ENCODE measurements around the gene ASIC3.

- TF ChIP-seq, protein P1, sequence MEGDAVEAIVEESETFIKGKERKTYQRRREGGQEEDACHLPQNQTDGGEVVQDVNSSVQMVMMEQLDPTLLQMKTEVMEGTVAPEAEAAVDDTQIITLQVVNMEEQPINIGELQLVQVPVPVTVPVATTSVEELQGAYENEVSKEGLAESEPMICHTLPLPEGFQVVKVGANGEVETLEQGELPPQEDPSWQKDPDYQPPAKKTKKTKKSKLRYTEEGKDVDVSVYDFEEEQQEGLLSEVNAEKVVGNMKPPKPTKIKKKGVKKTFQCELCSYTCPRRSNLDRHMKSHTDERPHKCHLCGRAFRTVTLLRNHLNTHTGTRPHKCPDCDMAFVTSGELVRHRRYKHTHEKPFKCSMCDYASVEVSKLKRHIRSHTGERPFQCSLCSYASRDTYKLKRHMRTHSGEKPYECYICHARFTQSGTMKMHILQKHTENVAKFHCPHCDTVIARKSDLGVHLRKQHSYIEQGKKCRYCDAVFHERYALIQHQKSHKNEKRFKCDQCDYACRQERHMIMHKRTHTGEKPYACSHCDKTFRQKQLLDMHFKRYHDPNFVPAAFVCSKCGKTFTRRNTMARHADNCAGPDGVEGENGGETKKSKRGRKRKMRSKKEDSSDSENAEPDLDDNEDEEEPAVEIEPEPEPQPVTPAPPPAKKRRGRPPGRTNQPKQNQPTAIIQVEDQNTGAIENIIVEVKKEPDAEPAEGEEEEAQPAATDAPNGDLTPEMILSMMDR (IDR thresholded peaks at IDR 0.05; ENCODE audit: poor library complexity), result no peak
- no peak for TF ChIP-seq EZH2 (IDR thresholded peaks at IDR 0.05; ENCODE audit: borderline replicate concordance)
These were observed 26.7 kb downstream of the ASIC3 start for GRCh38 chr7:151074817-151075661.
